Stimulated activated CD8-positive, alpha-beta memory T cell treated with anti-CD3 and anti-CD28 coated beads, Interleukin-15, amount 100 ng/mL, for 4 hours (primary cell): ENCODE measurements around the gene FOXP4.

Source experiments
- DNase-seq, 2 donors: peaks; one replicate each; pipeline ENCODE4 v3.0.0-alpha.2; 2020; ENCODE audit warnings: low read depth in 2 of 2

The FOXP4 gene

GRCh38 chr6:41563060-41563776, 17.0 kb downstream of the FOXP4 start:
- DNase-seq = no peak

GRCh38 chr6:41564448-41565142, 18.4 kb downstream of the FOXP4 start:
- DNase-seq = no peak

- no peak for DNase-seq
These were observed 19.5 kb downstream of the FOXP4 start for GRCh38 chr6:41565701-41566100.

GRCh38 chr6:41566961-41567360, 20.8 kb downstream of the FOXP4 start:
- no peak for DNase-seq

- DNase-seq = no peak
These were observed 21.5 kb downstream of the FOXP4 start for GRCh38 chr6:41567684-41568083.

GRCh38 chr6:41568202-41568584, 22.0 kb downstream of the FOXP4 start:
- DNase-seq = no peak

- DNase-seq = no peak
These were observed 22.6 kb downstream of the FOXP4 start for GRCh38 chr6:41568585-41569384.

- no peak for DNase-seq
These were observed 24.1 kb downstream of the FOXP4 start for GRCh38 chr6:41570259-41570615.

- no peak for DNase-seq
These were observed 25.0 kb downstream of the FOXP4 start for GRCh38 chr6:41571021-41571780.

GRCh38 chr6:41572613-41573012, 26.4 kb downstream of the FOXP4 start:
- no peak for DNase-seq

- no peak for DNase-seq
These were observed 27.1 kb downstream of the FOXP4 start for GRCh38 chr6:41573276-41573675.

- no peak for DNase-seq
These were observed 27.8 kb downstream of the FOXP4 start for GRCh38 chr6:41573985-41574384.

GRCh38 chr6:41575598-41575997, 29.4 kb downstream of the FOXP4 start:
- no peak for DNase-seq

GRCh38 chr6:41576667-41577066, 30.5 kb downstream of the FOXP4 start:
- no peak for DNase-seq

GRCh38 chr6:41577356-41578216, 31.4 kb downstream of the FOXP4 start:
- no peak for DNase-seq

- DNase-seq = no peak
These were observed 32.3 kb downstream of the FOXP4 start for GRCh38 chr6:41578217-41579087.

- DNase-seq = no peak
These were observed 33.0 kb downstream of the FOXP4 start for GRCh38 chr6:41579088-41579610.

- DNase-seq = no peak
These were observed 34.5 kb downstream of the FOXP4 start for GRCh38 chr6:41580690-41581089.

GRCh38 chr6:41581381-41581991, 35.3 kb downstream of the FOXP4 start:
- no peak for DNase-seq
